Prostate gland (tissue), 2 donors: ENCODE measurements around the gene PCSK6. TPM values are rescaled to one million over a fixed set of nuclear protein-coding genes. Genes with fewer than 3 reads are reported as not detected.

ENCODE experiments used
- DNase-seq: peaks from one replicate; pipeline ENCODE4 v3.0.0-alpha.2; 2019; ENCODE audit warnings: low spot score
- H3K27ac ChIP-seq, 2 donors: fragments of 200-600 bp; sonication (generic); 2 replicates each; pipeline ENCODE4 v1.5.1; 2017 to 2019
- H3K27me3 ChIP-seq: fragments of 200-600 bp; sonication (generic); replicated peaks from 2 replicates; pipeline ENCODE4 v1.5.1; 2019; ENCODE audit not compliant: insufficient read depth
- H3K36me3 ChIP-seq, 2 donors: fragments of 200-600 bp; sonication (generic); 1 replicate in 1 of 2; 2 replicates in 1 of 2; pipeline versions ENCODE4 v1.5.1 to v1.8.1; 2017 to 2019
- H3K4me1 ChIP-seq: fragments of 200-600 bp; sonication (generic); replicated peaks from 2 replicates; pipeline ENCODE4 v1.5.1; 2019
- H3K4me3 ChIP-seq, 2 donors: fragments of 200-600 bp; sonication (generic); 2 replicates each; pipeline ENCODE4 v1.5.1; 2017 to 2019
- H3K9me3 ChIP-seq: fragments of 200-600 bp; sonication (generic); 2 replicates; pipeline ENCODE4 v1.5.1; 2017
- POLR2A ChIP-seq: fragments of 450-650 bp; IDR thresholded peaks from one replicate; pipeline ENCODE4 v1.6.1; 2016; ENCODE audit warnings: antibody characterized with exemption, mild to moderate bottlenecking
- POLR2AphosphoS5 ChIP-seq: sonication (generic); formaldehyde crosslinking; IDR thresholded peaks from one replicate; pipeline ENCODE4 v1.6.1; 2017; ENCODE audit warnings: antibody characterized with exemption
- WGBS: methylation state at CpG from one replicate; pipeline ENCODE4 v1.1.5; 2018; 5-methylcytosine and 5-hydroxymethylcytosine counted together
- intact Hi-C: fragments of 100-400 bp; cut with DNase I; formaldehyde crosslinking; loops from one replicate; pipeline ENCODE4 v1.14.2; 2022
- total RNA-seq, 2 donors: library from RNA; depleted of rRNA; stranded (reverse); fragments of >200 nt; gene quantifications; one replicate each; pipeline ENCODE4 v1.1.0, GENCODE V29; 2016
- TF ChIP-seq, protein P1 (sequence below), 4 experiments: fragments of 200-600 bp in 2 of 4; fragments of 450-650 bp in 2 of 4; sonication (generic) in 2 of 4; IDR thresholded peaks; 1 replicate in 3 of 4; 2 replicates in 1 of 4; pipeline ENCODE4 v1.5.1; 2016 to 2019; ENCODE audit warnings: antibody characterized with exemption in 4 of 4, mild to moderate bottlenecking in 2 of 4, moderate library complexity in 2 of 4

The PCSK6 gene
- total RNA-seq, 2 donors from 2014 or later: 4.4 to 84.1 TPM

DNA sequence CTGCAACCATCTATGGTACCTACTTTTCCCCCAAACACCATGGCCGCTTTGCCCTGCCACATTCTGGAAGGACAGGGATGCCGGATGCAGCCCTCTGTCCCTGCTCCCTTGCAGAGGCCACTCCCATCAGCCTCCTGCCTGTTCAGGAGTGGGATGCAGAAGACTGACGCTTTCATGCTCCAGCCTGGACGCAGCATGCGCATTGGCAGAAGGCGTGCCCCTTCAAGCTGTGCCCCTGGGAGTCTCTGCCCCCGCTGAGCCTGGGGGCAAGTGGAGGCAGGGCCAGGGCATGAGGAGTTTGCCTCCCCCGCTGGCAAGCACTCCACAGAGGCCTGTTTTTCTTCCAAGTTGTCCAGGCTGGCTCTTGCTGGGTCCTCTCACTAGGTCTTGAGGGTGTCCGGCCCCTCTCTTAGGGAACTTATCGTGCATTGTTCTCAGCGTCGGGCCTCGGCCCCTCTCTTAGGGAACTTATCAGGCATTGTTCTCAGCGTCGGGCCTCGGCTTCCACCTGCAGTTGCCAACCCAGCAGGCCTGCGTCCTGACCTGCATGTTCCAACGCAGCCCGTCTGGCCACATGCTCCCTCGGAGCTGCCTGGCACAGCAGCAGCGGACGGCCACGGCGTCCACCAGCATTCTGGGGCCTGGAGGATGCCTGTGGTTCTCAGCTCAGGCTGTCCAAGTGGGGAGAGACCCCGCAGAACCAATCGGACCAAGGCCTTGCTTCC lies 179.9 kb downstream of the PCSK6 start:
- WGBS: 59% methylated on average over 26 of the region's 26 CpGs
- no peak for DNase-seq
- H3K9me3 ChIP-seq: no peaks in the 10 kb centered on the region
- no peak overlapping the region for H3K4me3 ChIP-seq
- no peak for TF ChIP-seq POLR2A
- TF ChIP-seq, protein P1, sequence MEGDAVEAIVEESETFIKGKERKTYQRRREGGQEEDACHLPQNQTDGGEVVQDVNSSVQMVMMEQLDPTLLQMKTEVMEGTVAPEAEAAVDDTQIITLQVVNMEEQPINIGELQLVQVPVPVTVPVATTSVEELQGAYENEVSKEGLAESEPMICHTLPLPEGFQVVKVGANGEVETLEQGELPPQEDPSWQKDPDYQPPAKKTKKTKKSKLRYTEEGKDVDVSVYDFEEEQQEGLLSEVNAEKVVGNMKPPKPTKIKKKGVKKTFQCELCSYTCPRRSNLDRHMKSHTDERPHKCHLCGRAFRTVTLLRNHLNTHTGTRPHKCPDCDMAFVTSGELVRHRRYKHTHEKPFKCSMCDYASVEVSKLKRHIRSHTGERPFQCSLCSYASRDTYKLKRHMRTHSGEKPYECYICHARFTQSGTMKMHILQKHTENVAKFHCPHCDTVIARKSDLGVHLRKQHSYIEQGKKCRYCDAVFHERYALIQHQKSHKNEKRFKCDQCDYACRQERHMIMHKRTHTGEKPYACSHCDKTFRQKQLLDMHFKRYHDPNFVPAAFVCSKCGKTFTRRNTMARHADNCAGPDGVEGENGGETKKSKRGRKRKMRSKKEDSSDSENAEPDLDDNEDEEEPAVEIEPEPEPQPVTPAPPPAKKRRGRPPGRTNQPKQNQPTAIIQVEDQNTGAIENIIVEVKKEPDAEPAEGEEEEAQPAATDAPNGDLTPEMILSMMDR (IDR thresholded peaks at IDR 0.05): no peak
- no peak for TF ChIP-seq POLR2AphosphoS5
- H3K27me3 ChIP-seq: no peaks in the 10 kb centered on the region
- H3K36me3 ChIP-seq: no peaks in the 10 kb centered on the region
- H3K27ac ChIP-seq: no peak overlapping the region
- intact Hi-C loops: no loop called here
- H3K4me1 ChIP-seq: no peaks in the 10 kb centered on the region

DNA sequence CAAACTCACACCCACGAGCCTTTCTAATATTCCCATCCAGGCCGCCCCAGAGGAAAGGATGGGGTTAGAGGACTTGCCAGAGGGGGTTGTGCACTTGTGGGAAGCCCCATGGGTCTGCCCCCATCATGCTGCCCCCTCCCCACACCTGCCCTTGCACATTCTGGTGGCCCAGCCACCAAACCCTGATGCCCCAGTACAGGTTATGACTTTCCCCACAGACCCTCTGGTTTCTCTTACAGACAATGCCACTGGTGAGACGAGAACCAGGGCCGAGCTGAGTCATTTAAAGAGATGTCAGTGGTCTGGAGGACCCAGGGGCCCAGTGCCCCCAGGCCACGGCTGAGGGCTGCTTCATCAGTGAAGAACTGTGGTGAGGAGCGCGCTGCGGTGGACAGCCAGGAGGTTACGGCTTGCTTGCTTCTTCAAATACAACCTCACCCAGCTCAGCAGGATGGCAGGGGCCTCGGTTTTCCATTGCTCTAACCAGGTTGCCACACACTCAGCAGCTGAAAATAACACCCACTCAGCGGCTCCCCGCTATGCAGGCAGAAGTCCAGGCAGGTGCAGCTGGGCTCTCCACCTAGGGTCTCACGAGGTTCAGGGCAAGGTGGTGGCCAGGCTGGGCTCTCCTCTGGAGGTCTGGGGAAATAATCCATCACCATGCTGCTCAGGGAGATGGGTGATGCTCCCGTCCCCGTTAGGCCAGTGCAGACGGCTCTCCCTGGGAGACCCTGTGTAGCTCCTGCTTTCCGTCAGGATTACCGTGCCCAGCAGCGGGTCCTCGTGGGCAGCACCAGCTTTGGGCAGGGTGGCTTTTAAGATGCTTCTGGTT lies 180.7 kb downstream of the PCSK6 start:
- intact Hi-C loops: no loop called here
- no peak for DNase-seq
- H3K27ac ChIP-seq: no peak overlapping the region
- 88% methylated on average over 19 of the region's 20 CpGs for WGBS
- H3K4me3 ChIP-seq: no peak overlapping the region
- H3K36me3 ChIP-seq: no peaks in the 10 kb centered on the region
- no peaks in the 10 kb centered on the region for H3K4me1 ChIP-seq
- H3K27me3 ChIP-seq: no peaks in the 10 kb centered on the region
- no peaks in the 10 kb centered on the region for H3K9me3 ChIP-seq
- TF ChIP-seq POLR2A (no peak), POLR2AphosphoS5 (no peak)
- TF ChIP-seq, protein P1 (IDR thresholded peaks at IDR 0.05): no peak

DNA sequence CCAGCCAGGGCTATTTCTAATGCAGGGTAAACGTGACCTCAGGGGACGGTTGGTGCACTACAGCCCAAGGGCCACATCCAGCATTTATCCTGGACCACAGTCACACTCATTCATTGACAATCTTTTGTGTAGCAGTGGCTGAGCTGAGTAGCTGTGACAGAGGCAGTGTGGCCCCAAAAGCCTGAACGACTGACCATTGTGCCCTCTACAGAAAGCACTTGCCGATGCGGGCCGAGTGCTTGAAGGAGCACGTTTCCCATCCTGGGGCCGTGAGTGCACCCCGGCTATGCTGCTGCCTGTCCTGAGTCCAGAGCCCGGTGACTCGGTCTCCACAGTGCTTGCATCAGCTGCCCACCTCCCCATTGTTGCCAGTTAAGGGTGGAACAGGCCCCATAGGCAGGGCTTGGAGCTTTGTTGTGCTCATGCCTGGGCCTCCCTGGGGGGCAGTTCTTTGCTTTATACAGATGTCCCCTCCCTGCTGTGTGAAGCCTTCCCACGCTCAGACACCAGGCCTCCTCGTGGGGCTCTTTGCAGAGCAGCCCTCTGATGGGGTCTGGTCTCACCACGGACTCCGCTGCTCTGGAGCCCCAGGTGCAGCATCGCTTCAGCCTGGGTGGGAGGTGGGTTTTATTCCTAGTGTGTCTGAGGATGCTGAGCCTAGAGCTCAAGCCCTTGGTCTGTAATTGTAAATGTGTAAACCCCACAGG lies 181.5 kb downstream of the PCSK6 start:
- DNase-seq: no peak
- H3K36me3 ChIP-seq: no peaks in the 10 kb centered on the region
- WGBS: 87% methylated on average over 16 of the region's 16 CpGs

DNA sequence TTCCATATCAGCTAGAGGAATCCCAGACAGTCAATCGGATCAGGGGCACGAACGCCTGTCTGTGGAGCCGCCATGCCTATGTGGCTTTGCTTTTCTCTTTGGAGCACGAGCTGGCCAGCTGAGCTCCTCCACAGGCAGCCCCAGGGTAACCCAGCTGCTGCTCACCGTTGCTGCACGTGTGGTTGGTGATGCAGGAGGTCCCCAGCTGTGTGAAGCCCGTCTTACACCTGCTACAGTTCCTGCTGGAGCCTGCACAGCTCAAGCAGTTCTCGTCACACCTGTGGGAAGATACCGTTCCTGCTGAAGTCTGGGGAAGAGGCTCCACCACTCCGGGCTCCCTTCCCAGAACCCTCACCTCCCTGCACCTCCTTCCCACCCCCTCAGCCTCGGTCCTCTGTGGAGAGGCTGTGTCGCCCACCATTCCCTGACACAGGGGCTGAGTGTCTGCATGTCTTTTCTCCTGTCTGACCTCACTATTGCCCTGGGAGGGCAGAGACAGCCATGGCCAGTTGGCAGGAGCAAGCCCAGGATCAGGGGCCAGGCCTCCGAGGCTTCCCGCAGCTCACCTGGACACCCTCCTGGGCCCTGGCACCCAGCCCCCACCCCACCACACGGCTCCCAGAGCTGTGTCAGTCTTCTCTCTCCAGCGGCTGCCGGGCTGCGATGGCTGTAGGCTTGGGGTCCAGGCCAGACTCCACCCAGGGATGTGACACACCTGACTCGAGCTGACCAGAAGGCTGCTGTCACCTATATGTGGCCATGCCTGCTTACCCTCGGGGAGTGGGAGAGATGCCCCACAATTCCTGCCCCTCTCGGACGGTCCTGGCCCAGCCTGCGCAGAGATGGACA lies 182.2 kb downstream of the PCSK6 start:
- Histone ChIP-seq H3K27me3 (no peaks in the 10 kb centered on the region), H3K4me1 (no peaks in the 10 kb centered on the region), H3K9me3 (no peaks in the 10 kb centered on the region), H3K36me3 (no peaks in the 10 kb centered on the region), H3K27ac (no peak overlapping the region), H3K4me3 (no peak overlapping the region)
- TF ChIP-seq, protein P1 (IDR thresholded peaks at IDR 0.05): no peak
- TF ChIP-seq POLR2A: no peak
- no peak for TF ChIP-seq POLR2AphosphoS5
- intact Hi-C loops: no loop called here
- DNase-seq: no peak
- 68% methylated on average over 24 of the region's 24 CpGs for WGBS

More for the DNA sequence above, 181.5 kb downstream of the PCSK6 start:
- TF ChIP-seq POLR2A (no peak), POLR2AphosphoS5 (no peak)
- TF ChIP-seq, protein P1 (IDR thresholded peaks at IDR 0.05): no peak
- intact Hi-C loops: no loop called here
- no peak overlapping the region for H3K4me3 ChIP-seq
- no peaks in the 10 kb centered on the region for H3K27me3 ChIP-seq
- no peak overlapping the region for H3K27ac ChIP-seq
- no peaks in the 10 kb centered on the region for H3K4me1 ChIP-seq
- H3K9me3 ChIP-seq: no peaks in the 10 kb centered on the region
